ENCODE results near the gene TTL.
"Not testable (repeated sequence)": the region's sequence is repeated elsewhere in the genome, so short reads cannot be mapped to it uniquely, and the experiment has no call there.

The TTL gene

GRCh38 chr2:112474844-112475486 is 7.0 kb upstream of the TTL start:
- peak; percentile 38 for DNase-seq (ENCODE audit: low read depth)

GRCh38 chr2:112476434-112476833 is 5.5 kb upstream of the TTL start:
- no peak for DNase-seq (ENCODE audit: low read depth)

GRCh38 chr2:112480530-112481049 is 1.4 kb upstream of the TTL start:
- no peak for DNase-seq (ENCODE audit: low read depth)

- DNase-seq (ENCODE audit: low read depth): peak; percentile 42
Measured at GRCh38 chr2:112481050-112481527, 867 bp upstream of the TTL start.

DNA sequence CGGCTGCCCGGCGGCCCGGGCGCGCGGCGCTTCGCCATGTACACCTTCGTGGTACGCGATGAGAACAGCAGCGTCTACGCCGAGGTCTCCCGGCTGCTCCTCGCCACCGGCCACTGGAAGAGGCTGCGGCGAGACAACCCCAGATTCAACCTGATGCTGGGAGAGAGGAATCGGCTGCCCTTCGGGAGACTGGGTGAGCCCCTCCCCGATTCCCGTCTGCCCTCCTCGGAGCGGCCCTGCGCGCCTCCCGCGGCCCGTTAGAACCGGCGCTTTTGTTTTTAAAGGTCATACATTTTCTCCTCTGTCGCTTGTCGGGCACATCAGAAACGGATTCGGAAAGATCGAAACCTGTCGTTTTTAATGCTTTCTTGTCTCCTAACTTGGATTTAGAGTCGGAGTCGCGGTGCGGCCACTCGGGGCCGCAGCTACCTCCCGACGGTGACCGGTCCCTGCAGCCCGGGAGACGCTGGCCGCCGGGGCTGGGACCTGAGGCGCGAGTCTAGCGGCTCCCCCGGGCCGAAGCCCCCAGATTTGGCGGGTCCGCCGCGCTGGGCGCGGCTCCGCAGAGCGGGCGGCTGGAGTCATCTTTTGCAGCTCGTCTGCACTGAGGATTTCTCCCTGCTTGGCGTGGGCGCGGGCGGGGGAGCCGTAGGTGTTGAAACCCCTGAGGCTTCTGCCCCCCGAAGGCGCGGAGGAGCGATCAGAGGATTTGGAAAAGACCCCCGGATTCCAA is 519 bp downstream of the TTL start:
- peak; percentile 17 for DNase-seq (ENCODE audit: low read depth)

GRCh38 chr2:112483042-112483473 is 1.1 kb downstream of the TTL start:
- peak; percentile 25 for DNase-seq (ENCODE audit: low read depth)

DNA sequence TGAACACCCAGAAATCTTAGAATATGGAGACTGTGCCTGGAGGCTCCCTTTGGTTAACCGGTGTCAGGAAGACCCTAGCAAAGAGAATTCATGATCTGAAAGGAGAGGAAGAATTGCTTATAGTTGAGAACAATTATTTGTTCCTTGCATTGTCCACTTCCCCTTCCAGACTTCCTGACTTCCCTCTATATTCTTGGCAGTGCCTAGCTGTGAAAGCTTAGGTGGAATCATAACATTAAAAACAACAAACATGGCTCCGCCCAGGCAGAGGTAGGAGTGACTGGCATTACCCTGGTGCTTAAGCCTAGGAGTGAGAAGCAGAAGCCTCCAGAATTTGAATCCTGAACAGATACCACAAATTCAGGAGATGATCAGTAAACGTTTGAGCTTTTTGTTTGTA is 1.9 kb downstream of the TTL start:
- no peak for DNase-seq (ENCODE audit: low read depth)

DNA sequence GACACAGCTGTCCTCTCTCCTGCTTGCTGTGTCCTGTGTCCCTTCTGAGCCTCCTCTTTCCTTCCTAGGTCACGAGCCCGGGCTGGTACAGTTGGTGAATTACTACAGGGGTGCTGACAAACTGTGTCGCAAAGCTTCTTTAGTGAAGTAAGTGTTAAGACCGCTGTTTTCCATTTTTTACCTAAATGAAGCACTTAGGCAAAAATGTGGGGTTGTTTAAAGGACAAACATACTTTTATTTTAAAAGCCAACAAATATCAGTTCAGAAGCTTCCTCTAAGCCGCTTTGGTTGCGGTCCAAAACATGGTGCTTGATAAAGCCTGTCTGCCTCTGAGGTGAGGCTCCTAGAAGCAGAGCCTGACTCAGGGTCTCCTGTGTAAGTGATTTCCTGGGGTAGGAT is 3.9 kb downstream of the TTL start:
- DNase-seq (ENCODE audit: low read depth): no peak

GRCh38 chr2:112486895-112487294 is 4.9 kb downstream of the TTL start:
- no peak for DNase-seq (ENCODE audit: low read depth)

DNA sequence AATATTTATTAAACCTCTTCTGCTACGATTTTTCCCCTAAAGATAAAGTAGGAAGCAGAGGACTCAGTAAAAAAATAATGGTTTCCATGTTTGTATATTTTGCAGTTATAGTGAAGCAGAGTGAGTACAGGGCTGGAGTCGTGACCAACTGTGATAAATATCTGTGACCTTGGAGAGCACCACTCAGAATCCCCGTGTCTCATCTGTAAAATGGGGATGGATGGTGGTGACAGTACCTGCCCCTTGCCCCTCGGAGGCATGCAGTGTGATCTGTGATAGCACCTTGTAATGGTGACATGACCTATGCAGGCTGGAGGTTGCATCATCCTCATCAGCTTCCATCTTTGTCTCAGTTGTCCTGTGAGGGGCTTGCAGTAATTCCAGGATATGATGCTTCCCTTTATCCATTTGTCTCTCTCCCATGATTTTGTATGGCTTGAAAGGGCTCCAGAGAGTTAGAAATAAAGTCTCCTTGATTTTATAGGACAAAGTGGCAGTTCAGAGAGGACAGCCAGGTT is 5.5 kb downstream of the TTL start:
- DNase-seq (ENCODE audit: low read depth): no peak

DNA sequence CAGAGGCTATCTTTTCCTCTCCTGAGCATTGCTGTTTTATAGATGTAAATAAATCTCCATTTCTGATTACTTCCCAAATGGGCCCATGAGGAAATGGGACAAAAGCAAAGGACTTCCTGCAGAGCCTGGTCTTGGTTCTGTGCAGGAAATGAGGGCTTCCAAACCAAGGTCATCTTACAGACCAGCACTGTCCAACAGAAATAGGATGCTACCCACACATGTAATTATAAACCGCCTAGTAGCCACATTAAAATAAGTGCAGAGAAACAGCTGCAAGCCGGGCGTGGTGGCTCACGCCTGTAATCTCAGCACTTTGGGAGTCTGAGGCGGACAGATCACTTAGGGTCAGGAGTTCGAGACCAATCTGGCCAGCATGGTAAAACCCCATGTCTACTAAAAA is 6.2 kb downstream of the TTL start:
- no peak for DNase-seq (ENCODE audit: low read depth)

- DNase-seq (ENCODE audit: low read depth): no peak
Measured at GRCh38 chr2:112491946-112492345, 10.0 kb downstream of the TTL start.

GRCh38 chr2:112493048-112493447 is 11.1 kb downstream of the TTL start:
- DNase-seq (ENCODE audit: low read depth): no peak

DNA sequence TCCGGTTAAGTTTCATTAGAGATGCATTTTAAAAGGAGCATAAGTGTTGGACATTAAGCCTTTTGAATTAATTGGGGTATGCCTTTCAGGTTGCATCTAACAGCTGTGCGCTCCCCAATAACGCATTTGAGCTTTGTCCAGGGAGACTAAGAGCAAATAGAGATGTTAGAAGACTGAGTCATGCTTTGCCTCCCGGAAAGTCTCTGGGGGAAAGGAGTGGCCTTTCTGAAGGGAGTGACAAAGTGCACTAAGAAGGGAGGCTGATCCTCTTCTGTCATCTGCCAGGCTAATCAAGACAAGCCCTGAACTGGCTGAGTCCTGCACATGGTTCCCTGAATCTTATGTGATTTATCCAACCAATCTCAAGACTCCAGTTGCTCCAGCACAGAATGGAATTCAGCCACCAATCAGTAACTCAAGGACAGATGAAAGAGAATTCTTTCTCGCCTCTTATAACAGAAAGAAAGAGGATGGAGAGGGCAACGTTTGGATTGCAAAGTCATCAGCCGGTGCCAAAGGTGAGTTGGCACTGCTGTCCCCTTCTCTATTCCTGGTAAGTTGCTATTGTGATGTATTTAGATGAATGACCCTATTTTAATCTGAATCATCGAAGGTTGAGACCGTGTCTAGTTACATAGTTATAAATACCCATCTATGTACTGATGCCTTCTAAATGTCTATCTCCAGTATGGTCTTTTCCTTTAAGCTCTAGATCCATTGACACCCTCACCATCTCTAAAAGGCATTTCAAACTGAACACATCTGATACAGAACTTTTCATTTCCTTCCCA is 12.1 kb downstream of the TTL start:
- peak; percentile 56 for DNase-seq (ENCODE audit: low read depth)

DNA sequence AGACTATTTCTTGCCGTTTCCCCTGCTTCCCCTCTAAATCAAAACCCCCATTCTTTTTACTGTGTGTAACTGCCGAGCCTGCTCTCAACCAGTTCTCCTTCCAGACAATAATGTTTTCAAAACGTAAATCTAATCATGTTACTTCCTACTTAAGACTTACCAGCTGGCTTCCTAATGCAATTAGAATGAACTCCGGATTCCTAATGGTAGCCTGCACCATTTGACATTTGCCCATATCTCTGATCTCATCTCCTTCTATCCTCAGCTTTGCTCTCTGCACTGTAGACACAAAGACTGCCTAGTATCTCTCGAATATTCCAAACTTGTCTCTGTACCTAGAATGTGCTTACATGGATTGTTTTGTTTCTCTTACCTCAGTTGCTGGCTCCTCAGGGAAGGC is 12.9 kb downstream of the TTL start:
- no peak for DNase-seq (ENCODE audit: low read depth)

DNA sequence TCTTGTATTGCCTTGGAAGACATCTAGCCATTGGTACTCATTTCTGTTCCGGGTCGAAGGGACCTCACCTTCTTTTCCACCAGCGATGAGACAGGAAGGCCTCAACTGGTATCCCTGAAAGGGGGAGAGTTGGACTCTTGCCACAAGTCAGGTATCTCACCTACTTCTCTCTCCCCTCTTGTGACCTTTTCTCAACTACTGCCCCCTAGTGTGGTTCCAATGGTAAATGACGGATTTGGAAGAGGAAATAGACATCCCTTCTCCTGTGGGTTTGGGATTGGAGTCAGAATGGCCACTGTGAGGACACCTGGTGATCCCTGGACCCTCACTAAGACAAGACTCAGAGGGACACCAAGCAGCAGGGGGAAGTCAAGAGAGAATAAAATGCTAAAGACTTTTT is 13.9 kb downstream of the TTL start:
- not testable (repeated sequence) for DNase-seq (ENCODE audit: low read depth)

DNA sequence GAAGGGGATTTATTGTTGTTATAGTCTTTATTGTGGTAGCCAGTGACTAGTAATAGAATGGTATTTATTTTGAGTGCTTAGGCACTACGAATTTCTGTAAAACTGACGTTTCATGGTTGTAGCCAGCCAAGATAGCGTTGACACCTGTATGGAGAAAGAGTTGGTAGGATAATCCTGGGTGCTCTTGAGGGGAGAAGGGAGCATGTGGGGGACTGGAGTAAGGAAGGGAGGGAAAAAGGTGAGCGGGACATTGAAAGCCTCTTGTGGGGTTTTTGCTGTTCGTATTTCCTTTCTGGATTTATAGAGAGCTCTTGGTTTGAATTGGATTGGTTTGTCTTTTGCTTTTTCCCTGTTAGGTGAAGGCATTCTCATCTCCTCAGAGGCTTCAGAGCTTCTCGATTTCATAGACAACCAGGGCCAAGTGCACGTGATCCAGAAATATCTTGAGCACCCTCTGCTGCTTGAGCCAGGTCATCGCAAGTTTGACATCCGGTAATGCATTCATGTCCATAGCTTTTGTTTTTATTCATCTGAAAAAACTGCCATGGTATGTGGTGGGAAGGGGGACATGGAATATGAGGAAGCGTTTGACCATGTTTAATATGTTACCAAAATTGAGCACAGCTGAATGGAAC is 19.0 kb downstream of the TTL start:
- peak; percentile 13 for DNase-seq (ENCODE audit: low read depth)

DNA sequence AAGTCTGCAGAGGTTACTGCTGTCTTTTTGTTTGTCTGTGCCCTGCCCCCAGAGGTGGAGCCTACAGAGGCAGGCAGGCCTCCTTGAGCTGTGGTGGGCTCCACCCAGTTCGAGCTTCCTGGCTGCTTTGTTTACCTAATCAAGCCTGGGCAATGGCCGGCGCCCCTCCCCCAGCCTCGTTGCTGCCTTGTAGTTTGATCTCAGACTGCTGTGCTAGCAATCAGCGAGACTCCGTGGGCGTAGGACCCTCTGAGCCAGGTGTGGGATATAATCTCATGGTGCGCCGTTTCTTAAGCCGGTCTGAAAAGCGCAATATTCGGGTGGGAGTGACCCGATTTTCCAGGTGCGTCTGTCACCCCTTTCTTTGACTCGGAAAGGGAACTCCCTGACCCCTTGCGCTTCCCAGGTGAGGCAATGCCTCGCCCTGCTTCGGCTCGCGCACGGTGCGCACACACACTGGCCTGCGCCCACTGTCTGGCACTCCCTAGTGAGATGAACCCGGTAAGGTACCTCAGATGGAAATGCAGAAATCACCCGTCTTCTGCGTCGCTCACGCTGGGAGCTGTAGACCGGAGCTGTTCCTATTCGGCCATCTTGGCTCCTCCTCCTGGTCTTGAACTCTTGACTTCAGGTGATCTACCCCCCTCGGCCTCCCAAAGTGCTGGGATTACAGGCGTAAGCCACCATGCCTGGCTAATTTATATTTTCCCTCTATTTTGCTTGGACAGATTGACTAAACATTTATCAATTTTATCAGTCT is 27.5 kb downstream of the TTL start:
- not testable (repeated sequence) for DNase-seq (ENCODE audit: low read depth)

- no peak for DNase-seq (ENCODE audit: low read depth)
Measured at GRCh38 chr2:112516801-112517200, 34.8 kb downstream of the TTL start.

DNA sequence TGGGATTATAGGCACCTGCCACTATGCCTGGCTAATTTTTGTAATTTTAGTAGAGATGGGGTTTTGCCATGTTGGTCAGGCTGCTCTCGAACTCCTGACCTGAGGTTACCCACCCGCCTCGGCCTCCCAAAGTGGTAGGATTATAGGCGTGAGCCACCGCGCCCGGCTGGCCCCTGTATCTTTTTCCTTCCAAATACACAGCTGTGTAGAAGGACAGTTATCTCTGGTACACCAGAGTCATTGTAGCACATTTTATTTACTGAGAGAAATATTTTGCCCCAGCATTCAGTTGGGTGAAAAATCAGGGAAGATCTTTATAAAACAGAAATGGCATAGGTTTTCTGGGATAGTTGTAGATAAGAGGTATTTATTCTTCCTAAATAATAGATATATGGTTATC is 36.9 kb downstream of the TTL start:
- no peak for DNase-seq (ENCODE audit: low read depth)

GRCh38 chr2:112519506-112519905 is 37.5 kb downstream of the TTL start:
- DNase-seq (ENCODE audit: low read depth): no peak
